SJCRH30 (cell line): ENCODE measurements around the gene THOC3. TPM values are rescaled to one million over a fixed set of nuclear protein-coding genes. Genes with fewer than 3 reads are reported as not detected.
"Not testable (repeated sequence)": the region's sequence is repeated elsewhere in the genome, so short reads cannot be mapped to it uniquely, and the experiment has no call there.

Experiments used
- DNase-seq, 2 experiments: peaks; one replicate each; pipeline ENCODE4 v3.0.0-alpha.2; 2015 to 2020
- H3K27ac ChIP-seq: fragments of 250-450 bp; sonication (Bioruptor Pico); 2 replicates; pipeline ENCODE4 v1.5.1; 2020; ENCODE audit warnings: mild to moderate bottlenecking, moderate library complexity
- H3K27me3 ChIP-seq: fragments of 250-450 bp; sonication (Bioruptor Pico); 2 replicates; pipeline ENCODE4 v1.5.1; 2020; ENCODE audit warnings: mild to moderate bottlenecking, moderate library complexity
- H3K36me3 ChIP-seq: fragments of 250-450 bp; sonication (Bioruptor Pico); 2 replicates; pipeline ENCODE4 v1.5.1; 2020; ENCODE audit warnings: mild to moderate bottlenecking, moderate library complexity
- H3K4me1 ChIP-seq: fragments of 250-450 bp; sonication (Bioruptor Pico); 2 replicates; pipeline ENCODE4 v1.5.1; 2020; ENCODE audit warnings: mild to moderate bottlenecking, moderate library complexity
- H3K4me3 ChIP-seq: fragments of 250-450 bp; sonication (Bioruptor Pico); 2 replicates; pipeline ENCODE4 v1.5.1; 2020; ENCODE audit warnings: mild to moderate bottlenecking, moderate library complexity
- H3K9me3 ChIP-seq: fragments of 250-450 bp; sonication (Bioruptor Pico); replicated peaks from 2 replicates; pipeline ENCODE4 v1.5.1; 2020; ENCODE audit warnings: mild to moderate bottlenecking, moderate library complexity
- total RNA-seq: library from RNA; depleted of rRNA; stranded (reverse); fragments of >200 nt; shearing (Covaris generic); gene quantifications from 2 replicates; pipeline ENCODE4 v1.2.3, GENCODE V29; 2014; rRNA removed

The THOC3 gene
- total RNA-seq, 1 experiment from 2014 or later = 111 TPM

- H3K4me1 ChIP-seq, H3K9me3 ChIP-seq, H3K27me3 ChIP-seq, H3K4me3 ChIP-seq, DNase-seq, H3K27ac ChIP-seq, H3K36me3 ChIP-seq: not testable (repeated sequence)
Measured at GRCh38 chr5:175913835-175914672, 54.1 kb downstream of the THOC3 start.

- H3K36me3 ChIP-seq, H3K27ac ChIP-seq, H3K4me1 ChIP-seq, DNase-seq, H3K4me3 ChIP-seq, H3K27me3 ChIP-seq, H3K9me3 ChIP-seq: not testable (repeated sequence)
Measured at GRCh38 chr5:175910072-175910471, 58.0 kb downstream of the THOC3 start.

Other genes with a start within 250 kb of the THOC3 start
- not detected in 2 replicates for gene CPLX2, start 96.7 kb downstream of the THOC3 start, total RNA-seq